NCI-H2227 (cell line): ENCODE measurements around the gene FCRLB.
A peak's percentile ranks its signal among the peaks of the same experiment; 100 is the strongest.

Experiments used
- DNase-seq: peaks from one replicate; lab custom pipeline; 2025; ENCODE audit not compliant: unreplicated experiment; lab: John Stamatoyannopoulos, UW

Gene FCRLB

GRCh38 chr1:161738627-161739287 is 17.4 kb downstream of the FCRLB start:
- DNase-seq, result peak; percentile 50

DNA sequence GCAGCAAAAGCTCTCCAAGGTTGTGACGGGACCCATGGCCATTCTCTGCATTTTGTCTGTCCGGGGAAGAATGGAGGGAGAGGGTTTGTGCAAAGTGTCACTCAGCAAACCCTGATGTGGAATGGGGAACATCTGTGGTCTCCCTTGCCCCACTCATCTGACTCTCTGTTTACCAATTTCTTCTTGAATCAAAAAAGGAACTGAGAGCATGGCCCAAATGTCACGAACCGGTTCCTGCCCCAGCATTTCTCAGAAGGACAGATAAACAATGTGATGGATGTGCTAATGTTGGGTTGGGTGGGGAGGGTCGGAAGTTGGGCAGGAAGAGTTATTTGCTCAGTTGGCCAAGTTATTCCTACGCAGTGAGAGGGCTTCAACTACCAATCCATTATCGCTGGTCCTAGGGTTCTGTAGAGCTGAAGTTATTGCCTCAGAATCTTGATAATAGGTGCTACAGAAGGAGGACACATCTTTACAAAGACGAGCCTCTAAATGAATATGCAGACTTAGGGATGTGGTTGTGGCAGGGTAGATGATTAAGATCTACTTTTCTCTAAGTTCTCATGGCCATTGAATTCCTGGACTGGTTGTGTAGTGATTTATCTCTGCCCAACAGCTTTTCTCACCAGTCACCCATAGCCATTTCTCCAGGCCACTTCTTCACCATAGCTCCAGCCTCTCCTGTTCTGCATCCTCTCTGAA is 18.7 kb downstream of the FCRLB start:
- no peak for DNase-seq

GRCh38 chr1:161740921-161741320 is 19.6 kb downstream of the FCRLB start:
- DNase-seq, result no peak

DNA sequence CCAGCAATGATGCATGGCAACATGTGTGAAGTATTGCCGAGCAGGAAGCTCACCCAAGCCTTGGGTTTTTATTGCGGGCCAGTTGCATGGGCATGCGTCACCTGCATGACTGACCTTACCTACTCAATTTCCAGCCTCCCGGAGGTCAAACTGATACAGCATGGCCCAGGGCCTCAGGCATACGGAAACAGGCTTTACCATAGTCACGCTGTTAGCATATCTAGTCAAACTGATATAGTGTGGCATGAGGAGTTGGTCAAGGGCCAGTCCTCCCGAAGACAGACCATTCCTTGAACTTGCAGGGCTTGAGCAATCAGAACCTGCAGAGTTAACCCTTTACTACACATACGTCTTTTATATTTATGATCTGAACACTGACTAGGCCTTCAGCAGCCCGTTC is 21.9 kb downstream of the FCRLB start:
- no peak for DNase-seq

GRCh38 chr1:161747801-161748200 is 26.5 kb downstream of the FCRLB start:
- no peak for DNase-seq

GRCh38 chr1:161749509-161750407 is 28.4 kb downstream of the FCRLB start, which contains the start of gene DUSP12:
Gene DUSP12, plus strand, starts transcription at chr1:161749786. Its CDS starts 16 bp downstream, at chr1:161749802.
- peak; percentile 97 for DNase-seq

DNA sequence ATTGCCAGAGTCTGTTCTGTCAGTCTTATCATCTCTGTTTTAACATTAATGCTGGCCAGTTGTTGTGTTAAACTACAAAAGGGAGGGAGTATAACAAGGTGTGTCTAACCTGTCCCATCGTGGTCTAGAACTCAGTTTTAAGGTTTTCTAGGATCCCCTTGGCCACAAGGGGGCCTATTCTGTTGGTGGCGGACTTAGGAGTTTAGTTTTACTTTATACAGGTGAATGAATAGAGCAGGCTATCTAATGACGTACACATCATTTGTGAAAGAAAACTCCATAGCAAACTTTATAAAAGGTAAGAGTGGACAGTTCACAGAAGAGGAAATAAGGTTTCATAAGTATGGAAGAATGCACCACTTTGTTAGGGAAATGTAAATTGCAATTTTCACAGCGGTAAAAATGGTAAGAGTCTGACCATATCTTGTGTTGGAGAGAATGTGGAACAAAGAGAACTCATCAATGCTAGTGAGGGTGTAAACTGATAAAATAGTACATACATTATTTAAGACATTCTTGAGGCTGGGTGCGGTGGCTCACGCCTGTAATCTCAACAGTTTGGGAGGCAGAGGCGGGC is 42.3 kb downstream of the FCRLB start:
- DNase-seq, result peak; percentile 53

DNA sequence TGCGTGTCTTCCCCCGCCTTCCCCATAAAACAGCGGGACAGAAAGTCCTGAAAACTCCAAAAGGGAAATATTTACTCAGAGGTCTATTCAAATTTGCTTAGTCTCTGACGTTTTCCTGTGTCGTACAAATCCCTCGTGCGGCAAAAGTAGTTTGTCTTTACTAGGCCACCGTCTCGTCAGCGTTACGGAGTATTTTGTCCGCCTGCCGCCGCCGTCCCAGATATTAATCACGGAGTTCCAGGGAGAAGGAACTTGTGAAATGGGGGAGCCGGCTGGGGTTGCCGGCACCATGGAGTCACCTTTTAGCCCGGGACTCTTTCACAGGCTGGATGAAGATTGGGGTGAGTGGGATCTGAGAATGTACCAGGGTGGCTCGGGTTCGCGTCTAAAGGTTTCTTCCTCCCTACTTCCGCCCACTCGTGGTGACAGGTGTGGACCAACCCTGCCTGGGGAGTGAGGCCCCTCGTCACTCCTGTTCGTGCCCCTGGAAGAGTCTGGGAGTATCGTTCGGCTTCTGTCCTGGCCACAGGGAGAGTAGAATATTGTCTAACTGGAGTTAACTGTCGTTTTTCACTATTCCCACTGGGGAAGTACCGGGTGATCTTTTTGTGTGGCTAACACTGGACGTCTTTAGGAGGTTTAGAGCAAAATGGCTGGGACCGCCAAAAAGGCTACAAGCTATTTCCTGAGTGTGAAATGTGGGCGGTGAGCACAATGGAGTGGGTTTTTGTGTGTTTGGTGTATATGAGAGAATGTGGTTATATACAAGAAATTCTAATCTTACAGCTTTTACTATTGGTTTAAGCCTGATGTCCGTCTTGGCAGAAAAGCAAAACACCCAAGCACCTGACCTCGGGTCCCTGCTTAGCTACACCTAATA is 45.0 kb downstream of the FCRLB start, which contains the start of gene ATF6:
ATF6 (plus strand) TSS at position 219 of the 880 bp plus-strand sequence; CDS start at position 260, 41 bp downstream.
- peak; percentile 89 for DNase-seq

DNA sequence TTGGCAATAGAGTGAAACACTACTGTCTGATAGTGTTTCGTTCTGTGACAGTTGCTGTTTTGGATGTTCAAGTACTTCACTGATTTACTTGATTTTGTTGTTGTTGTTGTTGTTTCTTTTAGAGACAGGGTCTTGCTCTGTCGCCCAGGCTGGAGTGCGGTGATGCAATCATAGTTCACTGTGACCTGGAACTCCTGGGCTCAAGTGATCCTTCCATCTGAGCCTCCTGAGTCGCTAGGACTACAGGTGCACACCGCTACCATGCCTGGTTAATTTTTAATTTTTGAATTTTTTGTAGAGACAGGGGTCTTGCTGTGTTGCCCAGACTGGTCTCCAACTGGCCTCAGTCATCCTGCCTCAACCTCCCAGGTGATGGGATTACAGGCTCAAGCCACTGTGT is 47.1 kb downstream of the FCRLB start:
- DNase-seq, result no peak

GRCh38 chr1:161768986-161769672 is 47.8 kb downstream of the FCRLB start:
- DNase-seq, result no peak

- DNase-seq, result peak; percentile 19
Measured at GRCh38 chr1:161769673-161770045, 48.3 kb downstream of the FCRLB start.

DNA sequence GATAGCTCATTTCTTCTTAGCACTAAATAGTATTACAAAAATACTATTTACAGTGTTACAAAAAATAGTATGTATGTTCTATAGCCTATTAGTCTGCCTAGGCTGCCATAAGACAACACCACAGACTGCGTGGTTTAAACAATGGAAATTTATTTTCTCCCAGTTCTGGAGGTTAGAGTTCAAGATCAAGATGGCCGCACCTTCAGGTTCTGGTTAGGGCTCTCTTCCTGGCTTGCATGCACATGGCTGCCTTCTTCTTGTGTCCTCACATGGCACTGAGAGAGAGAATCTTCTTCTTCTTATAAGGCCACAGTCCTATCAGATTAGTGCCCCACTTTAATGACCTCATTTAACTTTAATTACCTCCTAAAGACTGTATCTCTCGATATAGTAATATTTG is 48.9 kb downstream of the FCRLB start:
- no peak for DNase-seq

DNA sequence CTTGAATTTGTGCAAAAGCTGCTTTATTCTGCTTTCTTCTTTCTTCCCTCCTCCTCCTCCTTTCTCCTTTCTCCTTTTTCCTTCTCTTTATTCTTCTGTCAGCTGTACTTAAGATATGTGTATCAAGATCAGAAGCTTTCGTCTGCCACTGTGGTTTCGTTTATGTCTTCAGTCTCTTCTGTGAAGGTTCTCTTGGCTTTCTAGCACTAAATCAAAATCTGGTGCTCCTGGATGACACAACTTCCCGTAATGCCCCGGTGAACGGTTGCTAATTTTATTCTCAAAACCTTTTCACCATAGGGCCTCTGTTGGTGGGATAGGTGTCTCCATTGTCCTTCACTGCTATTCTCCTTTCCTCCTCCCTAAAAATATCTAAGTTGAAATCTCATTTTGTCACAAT is 49.8 kb downstream of the FCRLB start:
- DNase-seq, result no peak

GRCh38 chr1:161771973-161772372 is 50.6 kb downstream of the FCRLB start:
- no peak for DNase-seq

GRCh38 chr1:161772397-161772796 is 51.1 kb downstream of the FCRLB start:
- DNase-seq, result no peak

- no peak for DNase-seq
Measured at GRCh38 chr1:161773791-161774190, 52.4 kb downstream of the FCRLB start.

DNA sequence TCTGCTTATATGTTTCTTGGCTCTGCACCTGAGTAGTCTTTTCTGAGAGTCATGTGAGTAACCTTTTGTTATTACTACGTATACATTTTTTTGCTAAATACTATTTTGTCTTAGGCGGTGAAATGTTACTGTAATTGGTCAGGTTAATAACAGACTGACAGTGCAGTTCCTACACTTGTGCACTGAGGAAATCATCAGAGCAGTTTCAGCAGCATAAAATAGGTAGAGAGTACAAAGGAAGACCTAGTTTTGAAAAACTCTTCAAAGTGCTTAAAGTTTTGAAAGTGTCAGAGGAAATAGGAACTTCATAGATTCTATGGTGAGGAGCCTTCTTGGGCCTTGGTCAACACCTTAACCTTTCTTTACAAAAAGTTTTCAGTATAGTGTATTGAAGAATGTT is 55.9 kb downstream of the FCRLB start:
- DNase-seq, result no peak
